Activated CD4-positive, alpha-beta T cell treated with anti-CD3 and anti-CD28 coated beads, Interleukin-2, Interleukin-4, amounts not matched to agents 100 ng/mL and 50 ng/mL, durations not matched to agents 16 hours and 8 hours (primary cell): ENCODE data around the gene TUBGCP2.
"Not testable (repeated sequence)": the region's sequence is repeated elsewhere in the genome, so short reads cannot be mapped to it uniquely, and the experiment has no call there.

Source experiments
- DNase-seq: peaks from one replicate; pipeline ENCODE4 v3.0.0-alpha.2; 2020; ENCODE audit warnings: low spot score

Gene TUBGCP2

DNA sequence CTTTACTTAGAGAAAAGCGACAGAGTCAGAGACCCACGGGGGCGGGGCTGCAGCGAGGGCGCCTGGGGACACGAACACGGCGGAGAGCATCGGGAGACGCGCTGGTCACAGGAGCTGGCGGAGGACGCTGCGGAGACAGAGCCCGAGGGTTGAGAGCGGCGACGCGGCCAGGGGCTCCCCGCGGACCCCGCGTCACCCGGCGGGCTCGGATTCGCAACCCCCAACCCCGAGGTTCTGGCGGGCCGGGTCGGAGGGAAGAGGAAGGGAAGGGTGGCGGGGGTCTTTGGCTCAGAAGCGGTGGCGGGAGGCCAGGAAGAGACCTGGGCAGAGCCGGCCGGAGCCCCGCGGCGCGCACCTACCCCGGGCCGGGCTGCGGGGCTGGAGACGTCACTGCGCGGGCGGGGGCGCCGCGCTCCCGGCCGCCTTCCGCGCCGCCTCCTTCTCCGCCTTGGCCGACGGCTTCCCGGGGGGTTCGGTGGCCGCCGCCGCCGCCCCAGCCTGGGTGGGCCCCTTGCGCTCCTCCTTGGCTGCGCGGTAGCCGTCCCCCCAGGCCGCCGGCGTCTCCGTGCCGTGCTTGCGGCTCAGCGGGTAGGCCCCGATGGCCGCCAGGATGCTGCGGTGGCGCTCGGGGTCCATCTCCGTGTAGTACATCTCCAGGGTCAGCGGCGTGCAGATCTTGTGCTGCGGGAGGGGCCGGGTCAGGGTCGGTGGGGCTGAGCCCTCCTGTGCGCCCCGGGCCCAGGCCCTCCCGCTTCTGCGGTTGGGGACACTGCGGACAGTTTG, 17.0 kb upstream of the TUBGCP2 start:
- no peak for DNase-seq

GRCh38 chr10:133324857-133325260, 16.2 kb upstream of the TUBGCP2 start:
- DNase-seq, result no peak

GRCh38 chr10:133324198-133324792, 15.6 kb upstream of the TUBGCP2 start:
- DNase-seq, result peak; percentile 34

DNA sequence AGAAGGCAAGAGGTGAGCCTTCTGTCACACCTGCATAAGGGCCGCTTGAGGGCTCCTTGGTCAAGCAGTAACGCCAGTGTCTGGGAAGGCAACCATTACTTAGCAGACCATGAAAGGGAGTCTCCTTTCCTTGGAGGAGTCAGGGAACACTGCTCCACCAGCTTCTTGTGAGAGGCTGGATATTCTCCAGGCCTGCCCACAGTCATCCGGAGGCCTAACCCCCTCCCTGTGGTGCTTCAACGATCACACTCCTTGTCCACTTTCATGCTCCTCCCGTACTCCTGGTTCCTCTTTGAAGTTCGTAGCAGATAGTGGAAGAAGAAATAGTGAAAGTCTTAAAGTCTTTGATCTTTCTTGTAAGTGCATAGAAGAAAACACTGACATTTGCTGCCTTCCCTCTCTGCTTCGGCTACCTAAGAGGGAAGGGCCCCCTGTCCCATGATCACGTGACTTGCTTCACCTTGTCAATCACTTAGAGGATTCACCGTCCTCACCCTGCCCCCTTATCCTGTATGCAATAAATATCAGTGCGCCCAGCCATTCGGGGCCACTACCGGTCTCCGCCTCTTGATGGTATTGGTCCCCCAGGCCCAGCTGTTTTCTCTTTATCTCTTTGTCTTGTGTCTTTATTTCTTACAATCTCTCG, 13.5 kb upstream of the TUBGCP2 start:
- DNase-seq, result not testable (repeated sequence)

GRCh38 chr10:133320852-133321422, 12.3 kb upstream of the TUBGCP2 start:
- not testable (repeated sequence) for DNase-seq

- peak; percentile 68 for DNase-seq
Measured at GRCh38 chr10:133318494-133319127, 9.9 kb upstream of the TUBGCP2 start.

- no peak for DNase-seq
Measured at GRCh38 chr10:133316732-133317131, 8.1 kb upstream of the TUBGCP2 start.

GRCh38 chr10:133316266-133316665, 7.6 kb upstream of the TUBGCP2 start:
- no peak for DNase-seq

DNA sequence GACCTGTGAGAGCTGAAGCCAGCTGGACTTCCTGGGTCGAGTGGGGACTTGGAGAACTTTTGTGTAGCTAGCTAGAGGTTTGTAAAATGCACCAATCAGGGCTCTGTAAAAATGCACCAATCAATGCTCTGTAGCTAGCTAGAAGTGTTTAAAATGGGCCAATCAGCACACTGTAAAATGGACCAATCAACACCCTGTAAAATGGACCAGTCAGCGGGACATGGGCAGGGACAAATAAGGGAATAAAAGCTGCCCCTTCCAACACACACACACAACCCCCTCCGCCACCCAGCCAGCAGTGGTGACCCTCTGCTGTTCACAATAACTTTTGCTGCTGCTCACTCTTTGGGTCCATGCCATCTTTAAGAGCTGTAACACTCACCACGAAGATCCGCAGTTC, 7.2 kb upstream of the TUBGCP2 start:
- no peak for DNase-seq

DNA sequence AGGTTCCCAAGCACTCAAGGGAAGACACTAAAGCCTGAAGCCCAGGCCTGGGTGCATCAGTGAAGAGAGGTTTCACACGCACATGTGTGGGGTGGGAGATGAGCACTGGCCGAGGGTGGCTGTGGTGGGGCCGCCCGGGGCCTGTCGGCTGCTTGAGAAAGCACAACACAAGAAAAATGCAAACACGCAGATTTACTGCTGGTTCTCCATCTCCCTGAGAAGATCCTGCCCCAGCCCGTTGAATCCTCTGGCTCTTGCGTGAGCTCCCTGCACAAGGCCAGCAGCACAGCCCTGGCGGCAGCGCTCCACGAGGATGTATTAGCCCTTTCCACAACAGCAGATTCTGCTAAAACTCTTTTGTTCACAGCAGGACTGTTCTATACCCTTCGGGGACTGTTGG, 6.2 kb upstream of the TUBGCP2 start:
- DNase-seq, result no peak

DNA sequence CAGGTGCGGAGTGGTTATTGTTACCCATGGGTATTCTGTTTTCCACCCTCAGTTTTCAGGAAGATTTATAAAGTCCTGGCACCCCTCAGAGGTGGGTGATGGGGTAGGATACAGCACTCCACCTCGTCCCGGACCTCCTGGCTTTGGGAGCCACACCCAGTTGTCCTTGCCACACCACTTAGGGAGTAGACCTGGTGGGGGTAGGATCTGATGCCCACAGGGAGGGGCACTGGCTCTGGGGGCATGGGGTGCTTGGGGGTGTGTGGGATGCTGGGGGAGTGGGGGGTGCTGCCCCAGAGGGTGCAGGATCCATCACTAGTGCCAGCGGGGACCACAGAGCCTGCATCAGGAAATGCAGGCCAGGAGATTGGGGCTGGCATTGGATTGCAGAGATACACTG, 4.5 kb upstream of the TUBGCP2 start:
- DNase-seq, result no peak

GRCh38 chr10:133312769-133313145, 4.1 kb upstream of the TUBGCP2 start:
- DNase-seq, result no peak

DNA sequence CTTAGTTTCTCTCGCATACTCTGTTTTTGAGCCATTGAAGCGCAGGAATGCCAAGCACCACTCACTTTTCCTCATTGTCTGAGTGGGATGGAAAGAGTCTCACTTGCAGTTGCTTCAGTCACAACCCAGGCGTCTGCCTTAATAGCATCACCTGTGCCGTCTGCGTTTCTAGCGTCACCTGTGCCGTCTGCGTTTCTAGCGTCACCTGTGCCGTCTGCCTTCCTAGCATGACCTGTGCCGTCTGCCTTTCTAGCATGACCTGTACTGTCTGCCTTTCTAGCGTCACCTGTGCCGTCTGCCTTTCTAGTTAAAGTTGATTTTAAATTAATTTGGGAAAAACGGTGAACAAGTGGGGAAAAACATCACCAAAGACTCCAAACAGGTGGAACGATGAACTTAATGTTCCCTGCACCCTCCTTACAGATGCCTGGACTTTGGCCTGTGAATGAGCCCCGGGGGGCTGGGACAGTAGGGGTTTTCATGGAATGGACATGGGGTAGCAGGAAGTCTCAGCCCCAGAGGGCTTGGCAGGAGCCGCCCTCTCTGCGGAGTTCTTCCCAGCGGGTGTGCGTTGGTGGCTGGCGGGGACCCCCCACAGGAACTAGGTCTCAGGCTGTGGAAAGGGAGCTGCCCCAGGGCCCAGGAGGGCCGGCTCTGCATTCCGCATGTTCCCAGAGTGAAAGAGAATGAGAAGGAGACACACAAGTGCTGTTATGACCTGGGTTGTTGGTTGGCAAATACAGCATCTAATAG, 3.5 kb upstream of the TUBGCP2 start:
- DNase-seq, result no peak

GRCh38 chr10:133311570-133311969, 2.9 kb upstream of the TUBGCP2 start:
- DNase-seq, result no peak

- no peak for DNase-seq
Measured at GRCh38 chr10:133310789-133311188, 2.1 kb upstream of the TUBGCP2 start.

GRCh38 chr10:133310399-133310755, 1.7 kb upstream of the TUBGCP2 start:
- no peak for DNase-seq

DNA sequence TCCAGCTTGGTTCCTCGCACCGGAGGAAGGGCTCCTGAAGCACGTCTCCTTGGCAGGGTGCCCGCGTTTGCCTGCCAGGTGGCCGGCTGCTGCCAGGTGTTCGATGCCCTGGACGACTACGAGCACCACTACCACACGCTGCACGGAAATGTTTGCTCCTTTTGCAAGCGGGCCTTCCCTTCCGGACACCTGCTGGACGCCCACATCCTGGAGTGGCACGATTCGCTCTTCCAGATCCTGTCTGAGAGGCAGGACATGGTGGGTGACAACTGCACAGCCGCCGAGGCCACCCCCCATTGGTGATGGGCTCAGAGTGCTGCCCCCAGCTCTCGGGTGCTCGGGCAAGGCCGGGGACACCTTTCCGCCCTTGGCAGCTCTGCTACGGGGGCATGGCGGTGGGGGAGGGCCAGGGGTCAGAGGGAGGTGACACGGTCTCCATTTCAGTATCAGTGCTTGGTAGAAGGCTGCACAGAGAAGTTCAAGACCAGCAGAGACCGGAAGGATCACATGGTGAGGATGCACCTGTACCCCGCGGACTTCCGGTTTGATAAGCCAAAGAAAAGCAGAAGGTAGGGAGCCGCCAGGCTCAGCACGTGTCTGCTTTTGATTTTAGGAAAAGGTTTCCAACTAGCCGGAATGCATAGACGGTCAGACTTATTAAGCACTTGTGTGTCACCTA, 1.2 kb upstream of the TUBGCP2 start:
- no peak for DNase-seq

DNA sequence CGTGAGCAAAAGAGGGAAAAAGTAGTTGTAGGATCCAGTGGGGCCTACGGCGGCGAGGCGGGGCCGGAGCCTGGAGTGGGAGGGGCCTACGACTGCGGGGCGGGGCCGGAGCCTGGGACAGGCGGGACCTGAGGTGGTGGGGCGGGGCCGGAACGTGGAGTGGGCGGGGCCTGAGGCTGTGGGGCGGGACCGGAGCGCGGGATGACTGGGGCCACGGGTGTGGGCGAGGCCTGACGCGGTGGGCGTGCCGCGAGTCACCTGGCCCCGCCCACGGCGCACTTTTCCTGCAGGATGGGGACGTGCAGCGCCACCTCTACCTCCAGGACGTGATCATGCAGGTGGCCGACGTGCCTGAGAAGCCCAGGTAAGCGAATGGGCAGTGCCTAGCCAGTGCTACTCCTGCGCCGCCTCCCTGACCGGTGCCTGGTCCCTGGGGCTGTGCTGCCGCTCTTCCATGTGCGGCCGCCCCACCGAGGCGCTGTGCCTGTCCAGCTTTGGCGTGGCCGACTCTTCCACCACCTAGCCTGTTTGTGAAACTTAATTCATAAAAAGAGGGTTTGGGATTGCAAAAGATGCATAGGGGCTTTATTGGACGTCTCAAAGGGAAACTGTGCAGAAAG, 538 bp upstream of the TUBGCP2 start:
- DNase-seq, result peak; percentile 94

DNA sequence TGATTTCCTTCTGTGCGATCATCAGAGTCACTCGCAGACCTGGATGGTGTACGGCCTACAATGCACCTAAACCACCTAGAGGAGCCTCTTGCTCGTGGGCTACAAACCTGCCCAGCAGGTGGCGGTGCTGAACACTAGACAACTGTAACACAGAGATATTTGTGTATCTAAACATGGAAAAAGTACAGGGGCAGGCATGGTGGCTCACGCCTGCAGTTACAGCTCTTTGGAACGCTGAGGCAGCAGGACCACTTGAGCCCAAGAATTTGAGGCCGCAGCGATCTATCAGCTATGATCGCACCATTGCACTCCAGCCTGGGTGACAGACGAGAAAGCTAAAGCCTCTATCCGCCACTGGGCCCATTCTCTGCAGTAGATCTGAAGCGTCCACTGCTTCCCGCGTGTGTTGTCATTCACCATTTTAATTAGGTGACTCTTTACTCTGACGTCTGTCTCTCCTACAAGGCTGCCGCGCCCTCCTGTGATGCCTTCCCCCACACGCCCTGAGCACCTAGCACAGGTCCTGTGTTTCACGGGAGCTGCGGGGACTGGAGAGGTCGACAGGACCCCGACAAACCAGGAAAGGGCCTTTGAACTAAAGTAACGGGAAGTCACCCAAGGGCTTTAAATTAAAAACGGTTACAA, 774 bp downstream of the TUBGCP2 start:
- DNase-seq, result peak; percentile 86

GRCh38 chr10:133306941-133307379, 1.7 kb downstream of the TUBGCP2 start:
- no peak for DNase-seq
